SJCRH30 (cell line): ENCODE results near the gene RNF121. TPM values are rescaled to one million over a fixed set of nuclear protein-coding genes. Genes with fewer than 3 reads are reported as not detected.

Experiments used
- DNase-seq, 2 experiments: peaks; one replicate each; pipeline ENCODE4 v3.0.0-alpha.2; 2015 to 2020
- H3K27ac ChIP-seq: fragments of 250-450 bp; sonication (Bioruptor Pico); 2 replicates; pipeline ENCODE4 v1.5.1; 2020; ENCODE audit warnings: mild to moderate bottlenecking, moderate library complexity
- H3K27me3 ChIP-seq: fragments of 250-450 bp; sonication (Bioruptor Pico); 2 replicates; pipeline ENCODE4 v1.5.1; 2020; ENCODE audit warnings: mild to moderate bottlenecking, moderate library complexity
- H3K36me3 ChIP-seq: fragments of 250-450 bp; sonication (Bioruptor Pico); 2 replicates; pipeline ENCODE4 v1.5.1; 2020; ENCODE audit warnings: mild to moderate bottlenecking, moderate library complexity
- H3K4me1 ChIP-seq: fragments of 250-450 bp; sonication (Bioruptor Pico); 2 replicates; pipeline ENCODE4 v1.5.1; 2020; ENCODE audit warnings: mild to moderate bottlenecking, moderate library complexity
- H3K4me3 ChIP-seq: fragments of 250-450 bp; sonication (Bioruptor Pico); 2 replicates; pipeline ENCODE4 v1.5.1; 2020; ENCODE audit warnings: mild to moderate bottlenecking, moderate library complexity
- H3K9me3 ChIP-seq: fragments of 250-450 bp; sonication (Bioruptor Pico); replicated peaks from 2 replicates; pipeline ENCODE4 v1.5.1; 2020; ENCODE audit warnings: mild to moderate bottlenecking, moderate library complexity
- total RNA-seq: library from RNA; depleted of rRNA; stranded (reverse); fragments of >200 nt; shearing (Covaris generic); gene quantifications from 2 replicates; pipeline ENCODE4 v1.2.3, GENCODE V29; 2014

The RNF121 gene
- total RNA-seq, 1 experiment from 2014 or later, result 34.6 TPM

- Histone ChIP-seq H3K4me1 (no peaks in the 10 kb centered on the region), H3K4me3 (no peak overlapping the region), H3K9me3 (no peaks in the 10 kb centered on the region), H3K36me3 (peaks cover 58% of the 10 kb centered on the region), H3K27ac (no peak overlapping the region), H3K27me3 (no peaks in the 10 kb centered on the region)
- no peak for DNase-seq
These were observed 84.3 kb downstream of the RNF121 start for GRCh38 chr11:72012897-72013721.

- H3K9me3 ChIP-seq, result no peaks in the 10 kb centered on the region
- no peak overlapping the region for H3K27ac ChIP-seq
- no peaks in the 10 kb centered on the region for H3K4me1 ChIP-seq
- DNase-seq, result no peak
- H3K36me3 ChIP-seq, result peaks cover 60% of the 10 kb centered on the region
- no peak overlapping the region for H3K4me3 ChIP-seq
- no peaks in the 10 kb centered on the region for H3K27me3 ChIP-seq
These were observed 85.2 kb downstream of the RNF121 start for GRCh38 chr11:72013765-72014711.

- no peak for DNase-seq
- Histone ChIP-seq H3K27ac (no peak overlapping the region), H3K27me3 (no peaks in the 10 kb centered on the region), H3K4me3 (no peak overlapping the region), H3K9me3 (no peaks in the 10 kb centered on the region), H3K36me3 (peaks cover 67% of the 10 kb centered on the region), H3K4me1 (no peaks in the 10 kb centered on the region)
These were observed 86.0 kb downstream of the RNF121 start for GRCh38 chr11:72014761-72015320.

- Histone ChIP-seq H3K36me3 (peaks cover 68% of the 10 kb centered on the region), H3K4me1 (no peaks in the 10 kb centered on the region), H3K9me3 (no peaks in the 10 kb centered on the region), H3K27ac (no peak overlapping the region), H3K4me3 (no peak overlapping the region), H3K27me3 (no peaks in the 10 kb centered on the region)
- no peak for DNase-seq
These were observed 86.7 kb downstream of the RNF121 start for GRCh38 chr11:72015511-72016061.

GRCh38 chr11:72018171-72018570, 89.3 kb downstream of the RNF121 start:
- Histone ChIP-seq H3K36me3 (peaks cover 82% of the 10 kb centered on the region), H3K4me3 (no peak overlapping the region), H3K4me1 (no peaks in the 10 kb centered on the region), H3K9me3 (no peaks in the 10 kb centered on the region), H3K27me3 (no peaks in the 10 kb centered on the region), H3K27ac (no peak overlapping the region)
- DNase-seq, result no peak

- H3K27ac ChIP-seq, result no peak overlapping the region
- peaks cover 79% of the 10 kb centered on the region for H3K36me3 ChIP-seq
- no peak for DNase-seq
- no peaks in the 10 kb centered on the region for H3K4me1 ChIP-seq
- no peaks in the 10 kb centered on the region for H3K9me3 ChIP-seq
- H3K4me3 ChIP-seq, result no peak overlapping the region
- H3K27me3 ChIP-seq, result no peaks in the 10 kb centered on the region
These were observed 94.5 kb downstream of the RNF121 start for GRCh38 chr11:72023335-72023734.

GRCh38 chr11:72024069-72024754, 95.4 kb downstream of the RNF121 start:
- no peaks in the 10 kb centered on the region for H3K27me3 ChIP-seq
- no peaks in the 10 kb centered on the region for H3K9me3 ChIP-seq
- H3K4me3 ChIP-seq, result no peak overlapping the region
- H3K27ac ChIP-seq, result no peak overlapping the region
- H3K4me1 ChIP-seq, result no peaks in the 10 kb centered on the region
- no peak for DNase-seq
- H3K36me3 ChIP-seq, result peaks cover 77% of the 10 kb centered on the region

GRCh38 chr11:72026090-72026489, 97.2 kb downstream of the RNF121 start:
- DNase-seq, result no peak
- no peak overlapping the region for H3K4me3 ChIP-seq
- no peaks in the 10 kb centered on the region for H3K4me1 ChIP-seq
- no peaks in the 10 kb centered on the region for H3K27me3 ChIP-seq
- H3K9me3 ChIP-seq, result no peaks in the 10 kb centered on the region
- H3K27ac ChIP-seq, result no peak overlapping the region
- H3K36me3 ChIP-seq, result peaks cover 64% of the 10 kb centered on the region

- H3K36me3 ChIP-seq, result peaks cover 50% of the 10 kb centered on the region
These were observed 101.7 kb downstream of the RNF121 start for GRCh38 chr11:72030472-72031045.

GRCh38 chr11:72036687-72037086, 107.8 kb downstream of the RNF121 start:
- Histone ChIP-seq H3K27ac (no peak overlapping the region), H3K27me3 (no peaks in the 10 kb centered on the region), H3K36me3 (peaks cover 22% of the 10 kb centered on the region), H3K4me3 (no peak overlapping the region), H3K9me3 (no peaks in the 10 kb centered on the region), H3K4me1 (peaks cover 27% of the 10 kb centered on the region)
- no peak for DNase-seq

More at GRCh38 chr11:72030472-72031045, 101.7 kb downstream of the RNF121 start:
- no peak overlapping the region for H3K27ac ChIP-seq
- no peaks in the 10 kb centered on the region for H3K4me1 ChIP-seq
- H3K9me3 ChIP-seq, result no peaks in the 10 kb centered on the region
- no peak for DNase-seq
- H3K27me3 ChIP-seq, result no peaks in the 10 kb centered on the region
- no peak overlapping the region for H3K4me3 ChIP-seq

GRCh38 chr11:72037554-72038311, 108.9 kb downstream of the RNF121 start:
- Histone ChIP-seq H3K4me1 (peaks cover 34% of the 10 kb centered on the region), H3K4me3 (no peak overlapping the region), H3K9me3 (no peaks in the 10 kb centered on the region)

GRCh38 chr11:72038491-72038890, 109.6 kb downstream of the RNF121 start:
- no peak overlapping the region for H3K4me3 ChIP-seq
- H3K27me3 ChIP-seq, result no peaks in the 10 kb centered on the region
- peaks cover 35% of the 10 kb centered on the region for H3K4me1 ChIP-seq
- DNase-seq, result no peak
- no peak overlapping the region for H3K27ac ChIP-seq
- H3K9me3 ChIP-seq, result no peaks in the 10 kb centered on the region
- H3K36me3 ChIP-seq, result peaks cover 14% of the 10 kb centered on the region; the same call in 1 of the 2 replicates

More at GRCh38 chr11:72037554-72038311, 108.9 kb downstream of the RNF121 start:
- Histone ChIP-seq H3K27ac (no peak overlapping the region), H3K36me3 (peaks cover 16% of the 10 kb centered on the region), H3K27me3 (no peaks in the 10 kb centered on the region)
- peak; percentile 18 to 21 for DNase-seq
